Fibroblast of the conjunctiva (primary cell): ENCODE measurements around the gene CTPS2.
"Not testable (repeated sequence)": the region's sequence is repeated elsewhere in the genome, so short reads cannot be mapped to it uniquely, and the experiment has no call there.

Source experiments
- DNase-seq: peaks from one replicate; pipeline ENCODE4 v3.0.0-alpha.2; 2010; ENCODE audit warnings: low read depth

Gene CTPS2

DNA sequence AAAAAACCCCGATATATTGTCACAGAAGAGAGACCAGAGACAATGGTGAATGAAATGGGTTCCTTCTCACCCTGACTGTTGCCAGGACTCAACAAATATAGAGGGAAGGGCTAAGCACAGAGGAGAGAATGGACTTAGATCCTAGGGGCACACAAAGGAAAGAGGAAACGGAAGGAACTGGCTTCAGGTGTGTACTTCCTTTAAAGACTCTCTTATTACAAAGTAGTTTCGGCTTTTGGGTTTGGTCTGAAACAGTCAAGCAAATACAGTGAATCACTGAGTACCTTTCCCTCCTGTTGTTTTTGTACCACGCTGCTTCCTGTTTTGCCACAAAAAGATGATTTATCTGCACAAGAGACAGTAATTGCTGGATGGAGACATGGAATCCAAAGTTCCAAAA is 108.6 kb downstream of the CTPS2 start:
- no peak for DNase-seq

- not testable (repeated sequence) for DNase-seq
Observed at GRCh38 chrX:16603235-16603634, 109.2 kb downstream of the CTPS2 start.

- no peak for DNase-seq
Observed at GRCh38 chrX:16601885-16602284, 110.6 kb downstream of the CTPS2 start.

DNA sequence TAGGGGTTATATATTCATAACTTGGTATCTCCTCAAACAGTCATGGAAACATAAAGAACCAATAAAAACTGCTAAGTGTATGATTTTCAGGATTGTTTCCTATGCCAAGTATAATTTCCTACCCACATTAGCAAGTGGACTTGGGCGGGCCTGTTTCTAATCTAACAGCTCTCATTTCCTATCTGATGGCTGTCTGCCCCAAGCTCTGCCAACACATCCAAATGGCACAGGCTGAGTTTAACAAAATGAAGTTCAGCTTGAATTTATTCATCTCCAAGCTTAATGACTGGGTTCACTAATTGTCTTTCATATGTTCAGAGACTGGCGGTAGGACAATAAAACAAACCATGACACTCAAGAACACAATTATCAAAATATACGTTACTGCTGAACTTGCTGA is 118.0 kb downstream of the CTPS2 start:
- no peak for DNase-seq

GRCh38 chrX:16593801-16594200 is 118.7 kb downstream of the CTPS2 start:
- no peak for DNase-seq

DNA sequence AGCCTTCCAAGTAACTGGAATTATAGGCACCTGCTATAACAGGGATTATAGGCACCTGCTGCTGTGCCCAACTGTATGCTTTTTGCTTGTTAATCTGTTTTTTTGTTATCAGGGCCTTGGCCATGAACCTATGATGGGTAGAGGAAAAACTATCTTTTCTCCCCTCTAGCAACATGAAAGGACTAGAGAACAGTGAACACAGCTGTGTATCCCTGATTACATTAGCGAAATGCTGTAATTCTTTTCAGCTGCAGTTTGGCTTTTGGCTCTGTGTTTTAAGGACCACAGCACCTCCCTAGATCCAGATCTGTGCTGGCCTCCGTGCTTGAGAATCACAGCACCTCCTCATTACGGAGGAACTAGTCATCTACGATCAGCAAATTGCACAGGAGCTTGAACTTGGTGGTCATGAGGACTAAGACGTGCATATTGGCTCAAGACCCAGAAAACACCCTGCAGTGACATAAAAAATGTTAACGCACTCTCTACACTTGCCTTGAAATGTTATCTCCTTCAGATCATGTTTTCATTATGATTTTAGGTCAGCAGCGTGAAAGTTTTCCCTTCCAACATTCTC is 120.2 kb downstream of the CTPS2 start:
- no peak for DNase-seq

DNA sequence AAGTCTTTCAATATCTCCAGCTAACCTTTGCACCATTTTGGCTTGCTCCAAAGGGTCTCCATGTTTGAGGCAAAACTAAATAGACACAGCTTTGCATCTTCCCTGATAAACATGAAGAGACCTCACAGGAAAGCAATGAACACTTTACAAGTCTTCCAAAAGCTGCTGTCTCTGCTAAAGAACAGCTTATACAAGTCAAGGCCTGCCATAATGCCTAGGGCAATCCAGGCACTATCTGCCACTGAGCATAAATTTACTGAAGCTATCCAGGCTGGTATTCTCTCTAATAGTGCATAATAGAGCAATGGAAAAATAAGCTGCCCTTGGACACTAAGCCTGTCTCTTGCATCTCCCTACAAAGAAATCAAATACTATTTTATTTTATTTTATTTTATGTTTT is 122.6 kb downstream of the CTPS2 start:
- DNase-seq = no peak

DNA sequence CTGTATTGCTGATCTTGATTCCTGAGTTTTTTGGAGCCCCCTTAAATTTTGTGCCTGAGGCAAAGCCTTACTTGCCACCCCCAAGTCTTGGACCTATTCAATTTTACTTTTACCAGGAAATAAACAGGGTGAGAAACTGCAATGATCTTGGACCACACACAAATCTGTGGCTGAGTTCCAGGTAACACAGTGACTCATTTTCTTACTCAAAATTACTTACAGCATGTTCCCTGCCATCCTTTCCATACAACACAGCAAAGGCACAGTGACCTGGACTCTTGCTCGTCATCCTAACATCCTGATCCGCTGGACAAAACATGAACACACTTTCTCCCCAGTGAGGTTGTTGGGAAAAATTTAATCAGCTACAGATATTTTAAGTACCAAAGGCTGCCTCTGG is 123.3 kb downstream of the CTPS2 start:
- peak; percentile 14 for DNase-seq

GRCh38 chrX:16588266-16588665 is 124.2 kb downstream of the CTPS2 start:
- no peak for DNase-seq

GRCh38 chrX:16587836-16588235 is 124.6 kb downstream of the CTPS2 start:
- DNase-seq = no peak

- no peak for DNase-seq
Observed at GRCh38 chrX:16586377-16587112, 125.9 kb downstream of the CTPS2 start.

DNA sequence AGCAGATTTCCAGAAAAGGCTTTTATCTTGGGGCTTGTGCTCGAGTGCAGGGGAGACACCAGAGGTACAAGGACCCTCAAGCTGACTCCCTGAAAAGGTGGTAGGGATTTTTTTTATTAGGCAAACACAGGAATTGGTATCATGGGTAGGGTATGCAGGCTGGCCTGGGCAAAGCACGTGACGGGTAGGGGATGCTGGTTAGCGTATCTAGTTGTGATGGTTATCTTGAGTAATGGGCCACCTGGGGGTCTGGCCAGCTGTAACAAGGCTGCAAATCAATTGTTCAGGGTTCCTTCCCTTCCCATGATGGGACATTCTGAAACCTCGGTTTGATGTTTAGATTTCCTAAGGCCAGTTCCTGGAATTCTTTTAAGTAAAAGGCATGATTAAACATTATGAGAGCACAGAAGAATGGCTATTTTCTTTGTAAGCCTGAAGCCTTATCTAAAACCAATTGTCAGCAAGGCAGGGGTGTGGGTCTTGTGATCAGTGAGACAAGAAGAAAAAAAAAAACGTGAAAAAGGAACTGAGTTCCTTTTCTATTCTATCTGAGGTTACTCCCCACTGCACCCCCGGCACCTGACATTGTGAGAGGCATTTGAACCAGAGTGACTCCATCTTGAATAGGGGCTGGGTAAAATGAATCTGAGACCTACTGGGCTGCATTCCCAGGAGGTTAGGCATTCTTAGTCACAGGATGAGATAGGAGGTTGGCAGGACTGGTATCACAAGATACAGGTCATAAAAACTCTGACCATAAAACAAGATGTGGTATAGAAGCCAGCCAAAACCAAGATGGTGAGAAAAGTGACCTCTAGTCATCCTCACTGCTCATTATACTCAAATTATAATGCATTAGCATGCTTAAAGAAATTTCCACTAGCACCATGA is 126.7 kb downstream of the CTPS2 start:
- no peak for DNase-seq

- not testable (repeated sequence) for DNase-seq
Observed at GRCh38 chrX:16580004-16580797, 132.3 kb downstream of the CTPS2 start.

GRCh38 chrX:16579517-16579916 is 133.0 kb downstream of the CTPS2 start:
- DNase-seq = no peak

- no peak for DNase-seq
Observed at GRCh38 chrX:16578218-16578617, 134.3 kb downstream of the CTPS2 start.

DNA sequence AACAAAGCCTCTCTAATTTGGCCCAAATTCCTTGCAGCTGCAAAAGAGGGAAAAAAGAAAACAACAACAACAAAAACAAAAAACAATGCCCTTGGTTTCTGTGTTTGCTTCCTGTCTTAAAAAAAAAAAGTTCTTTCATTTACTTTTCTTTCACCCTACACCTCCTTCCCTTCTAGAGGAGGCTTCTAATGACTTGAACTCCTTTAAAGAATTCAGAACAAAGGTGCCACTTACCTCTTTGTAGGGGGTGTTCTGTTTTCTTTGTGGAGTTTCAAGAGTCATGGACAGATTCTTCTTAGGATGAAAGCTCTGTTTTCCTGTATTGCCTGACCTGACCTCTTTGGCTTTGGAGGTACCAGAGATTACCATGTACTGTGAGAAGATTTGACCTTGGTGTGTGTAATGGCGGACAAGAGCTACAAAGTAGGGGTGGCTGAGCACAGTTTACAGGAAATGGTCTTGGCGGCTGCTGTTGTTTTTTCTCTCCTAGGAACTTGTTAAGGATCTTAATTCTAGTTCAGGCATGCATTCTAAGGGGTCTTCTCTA is 134.9 kb downstream of the CTPS2 start:
- DNase-seq = no peak

- not testable (repeated sequence) for DNase-seq
Observed at GRCh38 chrX:16575388-16575787, 137.1 kb downstream of the CTPS2 start.

- peak; percentile 8 for DNase-seq
Observed at GRCh38 chrX:16573781-16574180, 138.7 kb downstream of the CTPS2 start.

DNA sequence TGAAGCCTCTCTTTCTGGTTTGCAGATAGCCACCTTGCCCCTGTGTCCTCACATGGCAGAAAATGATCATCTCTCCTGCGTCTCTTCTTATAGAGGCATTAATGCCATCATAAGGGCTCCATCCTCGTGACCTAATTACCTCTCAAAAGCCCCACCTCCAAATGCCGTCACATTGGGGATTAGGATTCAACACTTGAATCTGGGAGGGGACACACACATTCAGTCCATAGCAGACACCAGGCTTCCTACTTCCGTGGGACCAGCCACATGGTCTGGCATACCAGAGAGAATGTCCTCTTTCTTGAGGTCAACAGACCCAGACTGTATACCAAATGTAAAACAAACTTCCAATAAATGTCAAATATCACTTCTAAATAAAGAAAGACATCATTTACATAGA is 144.8 kb downstream of the CTPS2 start:
- DNase-seq = no peak

DNA sequence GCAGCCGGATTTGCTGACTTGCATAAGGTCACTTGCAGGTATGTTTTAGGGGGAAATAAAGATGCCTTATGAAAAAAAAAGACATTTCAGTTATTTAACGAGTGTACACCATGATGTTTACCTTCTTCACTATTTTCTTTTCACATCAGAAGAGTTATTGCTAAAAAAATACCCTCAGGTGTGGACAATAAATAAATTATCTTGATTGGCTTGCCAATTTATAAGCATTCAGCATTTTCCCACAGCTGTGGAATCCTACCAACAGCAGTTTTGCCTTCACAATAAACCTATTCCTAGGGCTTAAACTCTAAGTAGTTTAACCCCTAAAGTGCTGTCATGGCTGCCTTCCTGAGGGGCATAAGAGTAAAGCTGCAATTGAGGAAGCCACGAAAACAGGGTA is 145.9 kb downstream of the CTPS2 start:
- DNase-seq = no peak

DNA sequence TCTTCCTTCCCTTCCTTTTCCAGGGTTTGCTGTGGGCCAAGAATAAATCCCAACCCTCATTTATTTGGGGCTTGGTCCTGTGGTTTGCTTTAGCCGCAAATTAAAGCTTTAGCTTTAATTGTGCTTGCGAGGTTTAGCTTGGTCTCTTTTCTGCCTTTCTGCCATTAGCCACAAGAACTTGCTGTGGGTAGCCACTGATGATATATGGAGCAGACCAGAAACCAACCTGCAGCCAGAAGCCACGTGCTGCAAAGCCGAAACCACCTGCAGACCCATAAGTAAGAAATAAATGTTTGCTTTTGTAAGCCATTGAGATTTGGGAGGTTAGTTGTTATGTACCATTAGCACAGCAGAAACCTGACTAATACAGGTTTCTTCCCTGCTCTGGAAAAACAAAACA is 152.3 kb downstream of the CTPS2 start:
- DNase-seq = no peak

GRCh38 chrX:16559206-16559619 is 153.3 kb downstream of the CTPS2 start:
- DNase-seq = no peak
